Measurements from ENCODE around the gene SPATS1. TPM values are rescaled to one million over a fixed set of nuclear protein-coding genes. Genes with fewer than 3 reads are reported as not detected.
"Not testable (repeated sequence)": the region's sequence is repeated elsewhere in the genome, so short reads cannot be mapped to it uniquely, and the experiment has no call there.

SPATS1 gene
- total and polyA plus RNA-seq, 11 donors = not detected

DNA sequence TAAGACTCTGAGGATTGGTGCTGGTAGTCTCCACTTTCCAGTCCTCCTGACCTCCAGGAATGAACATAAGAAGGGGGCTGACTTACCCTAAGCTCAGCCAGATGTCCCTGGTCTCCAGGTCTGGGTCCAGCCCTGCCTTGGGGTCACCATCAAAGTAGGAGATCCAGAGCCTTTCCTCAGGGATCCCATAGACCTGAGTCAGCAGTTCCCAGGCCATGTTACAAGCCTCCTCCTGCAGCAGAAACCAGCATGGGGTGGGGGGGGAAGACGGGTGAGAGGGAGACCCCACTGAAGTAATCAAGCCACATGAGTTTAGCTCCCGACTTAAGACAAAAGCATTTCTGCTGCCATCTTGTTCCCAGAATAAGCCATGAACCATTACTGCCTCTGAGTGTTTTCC, 31.1 kb upstream of the SPATS1 start:
- no peak for TF ChIP-seq POLR2A (IDR thresholded peaks at IDR 0.05)
- Histone ChIP-seq H3K27me3 (no peaks in the 10 kb centered on the region), H3K36me3 (peaks cover 0 to 56% (median 46%) of the 10 kb centered on the region in 9 donors), H3K9me3 (no peaks in the 10 kb centered on the region), H3K27ac (no peak overlapping the region), H3K4me3 (no peak overlapping the region), H3K4me1 (peaks cover 0 to 36% (median 10%) of the 10 kb centered on the region in 12 donors)
- WGBS, 4 donors = 69 to 94% (median 90%) methylated on average over 2 of the region's 2 CpGs
- ATAC-seq (no peak), DNase-seq (no peak)
- intact Hi-C loops (cut with DNase I) = loop anchor here in 2 of 10 donors (5.0 to 10.0 kb wide), 2 partner anchors 44 to 207 kb away; partner anchors contain the start of gene NFKBIE (in 1 of the 2)

DNA sequence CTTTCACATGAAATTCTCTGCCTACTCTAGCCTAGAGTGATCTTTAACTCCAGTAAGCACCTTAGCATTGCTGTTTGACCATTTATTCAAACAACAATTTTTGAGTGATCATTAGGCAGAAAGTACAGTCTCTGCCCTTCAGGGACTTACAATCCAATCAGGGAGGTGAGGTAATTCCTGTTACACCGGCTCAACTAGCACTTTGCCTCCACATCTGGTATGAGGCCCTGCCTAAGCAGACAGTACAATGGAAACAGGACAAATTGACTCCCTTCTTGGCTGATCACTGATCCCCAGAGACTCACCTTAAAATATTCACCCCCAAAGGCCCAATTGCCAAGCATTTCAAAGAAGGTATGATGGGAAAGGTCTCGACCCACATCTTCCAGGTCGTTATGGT, 30.7 kb upstream of the SPATS1 start:
- WGBS, 4 donors = 69 to 80% (median 75%) methylated on average over 3 of the region's 3 CpGs
- Histone ChIP-seq H3K36me3 (peaks cover 0 to 51% (median 41%) of the 10 kb centered on the region in 9 donors), H3K27ac (no peak overlapping the region), H3K27me3 (no peaks in the 10 kb centered on the region), H3K9me3 (no peaks in the 10 kb centered on the region), H3K4me1 (peaks cover 0 to 36% (median 10%) of the 10 kb centered on the region in 12 donors), H3K4me3 (peak overlapping the region in 4 of 12 donors; percentile 86 to 100 (median 96))
- no peak for TF ChIP-seq POLR2A (IDR thresholded peaks at IDR 0.05)
- TF ChIP-seq, protein P1, sequence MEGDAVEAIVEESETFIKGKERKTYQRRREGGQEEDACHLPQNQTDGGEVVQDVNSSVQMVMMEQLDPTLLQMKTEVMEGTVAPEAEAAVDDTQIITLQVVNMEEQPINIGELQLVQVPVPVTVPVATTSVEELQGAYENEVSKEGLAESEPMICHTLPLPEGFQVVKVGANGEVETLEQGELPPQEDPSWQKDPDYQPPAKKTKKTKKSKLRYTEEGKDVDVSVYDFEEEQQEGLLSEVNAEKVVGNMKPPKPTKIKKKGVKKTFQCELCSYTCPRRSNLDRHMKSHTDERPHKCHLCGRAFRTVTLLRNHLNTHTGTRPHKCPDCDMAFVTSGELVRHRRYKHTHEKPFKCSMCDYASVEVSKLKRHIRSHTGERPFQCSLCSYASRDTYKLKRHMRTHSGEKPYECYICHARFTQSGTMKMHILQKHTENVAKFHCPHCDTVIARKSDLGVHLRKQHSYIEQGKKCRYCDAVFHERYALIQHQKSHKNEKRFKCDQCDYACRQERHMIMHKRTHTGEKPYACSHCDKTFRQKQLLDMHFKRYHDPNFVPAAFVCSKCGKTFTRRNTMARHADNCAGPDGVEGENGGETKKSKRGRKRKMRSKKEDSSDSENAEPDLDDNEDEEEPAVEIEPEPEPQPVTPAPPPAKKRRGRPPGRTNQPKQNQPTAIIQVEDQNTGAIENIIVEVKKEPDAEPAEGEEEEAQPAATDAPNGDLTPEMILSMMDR (IDR thresholded peaks at IDR 0.05) = no peak
- ATAC-seq (no peak), DNase-seq (no peak)
- intact Hi-C loops (cut with DNase I) = loop anchor here in 2 of 10 donors (2.0 to 10.0 kb wide), 3 partner anchors 44 to 207 kb away; partner anchors contain the start of genes CDC5L (in 1 of the 2) and NFKBIE (in 1 of the 2)

DNA sequence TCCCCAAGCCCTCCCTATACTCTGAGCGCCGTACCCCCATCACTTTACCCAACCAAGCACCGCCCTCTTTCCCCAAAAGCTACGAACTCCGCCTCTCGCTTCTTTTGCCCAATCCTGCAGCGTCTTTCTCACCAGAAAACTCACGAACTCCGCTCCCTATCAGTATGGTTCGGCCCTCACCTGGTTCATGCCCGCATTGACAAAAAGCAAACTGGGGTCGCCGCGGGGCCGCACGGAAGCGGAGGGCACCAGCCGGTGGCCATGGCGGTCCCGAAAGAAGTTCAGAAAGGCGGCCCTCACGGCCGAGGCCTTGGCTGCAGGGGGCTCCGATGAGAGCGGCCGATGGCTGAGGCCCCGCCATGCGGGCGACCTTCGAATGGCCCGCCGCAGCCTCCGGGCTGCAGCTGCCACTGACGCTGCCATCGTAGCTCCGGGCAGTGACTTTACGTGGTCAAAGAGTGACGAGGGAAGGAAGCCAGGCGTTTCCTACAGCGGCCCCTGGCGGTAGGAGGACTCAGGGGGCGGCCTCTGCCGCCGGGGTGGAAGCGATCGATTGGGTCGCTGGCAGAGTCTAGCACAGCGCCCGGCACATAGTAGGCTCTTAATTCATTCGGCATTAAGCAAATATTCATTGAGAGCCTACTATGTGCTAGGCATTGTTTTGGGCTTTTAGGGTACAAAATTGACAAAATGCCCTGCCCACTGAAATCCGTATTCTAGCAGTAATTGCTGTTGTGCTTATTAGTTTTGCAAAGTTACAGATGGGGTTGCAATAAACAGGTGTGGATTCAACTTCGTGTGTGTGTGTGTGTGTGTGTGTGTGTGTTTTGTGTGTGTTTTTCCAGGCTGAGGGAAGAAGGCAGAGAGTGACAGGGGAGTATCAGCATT, 29.3 kb upstream of the SPATS1 start, which contains the start of gene AARS2:
AARS2 (minus strand) TSS at position 447 of the 888 bp plus-strand sequence; CDS start at position 423, 24 bp downstream.
- TF ChIP-seq, protein P1 (IDR thresholded peaks at IDR 0.05) = peak; percentile 93 to 100 (median 98)
- peak in 1 of 2 donors; percentile 58 for TF ChIP-seq POLR2A (IDR thresholded peaks at IDR 0.05)
- H3K4me1 ChIP-seq = peaks cover 0 to 36% (median 10%) of the 10 kb centered on the region in 12 donors
- H3K4me3 ChIP-seq = peak within 1 kb of the TSS; percentile 60 to 100 (median 96)
- H3K36me3 ChIP-seq = peaks cover 0 to 38% (median 31%) of the 10 kb centered on the region in 9 donors
- 2 to 5% (median 3%) methylated on average over 34 to 52 of the region's 52 CpGs for WGBS, 4 donors
- H3K9me3 ChIP-seq = no peaks in the 10 kb centered on the region
- ATAC-seq (peak; percentile 80 to 93 (median 92)), DNase-seq (peak; percentile 87 to 94 (median 89))
- H3K27ac ChIP-seq = peak within 1 kb of the TSS; percentile 56 to 91 (median 80)
- H3K27me3 ChIP-seq = peaks cover 0 to 5% (median 0%) of the 10 kb centered on the region in 9 donors
- intact Hi-C loops (cut with DNase I) = loop anchor here in 2 of 10 donors (2.0 to 10.0 kb wide), 3 partner anchors 46 to 208 kb away; partner anchors contain the start of genes CDC5L (in 1 of the 2) and NFKBIE (in 1 of the 2)

DNA sequence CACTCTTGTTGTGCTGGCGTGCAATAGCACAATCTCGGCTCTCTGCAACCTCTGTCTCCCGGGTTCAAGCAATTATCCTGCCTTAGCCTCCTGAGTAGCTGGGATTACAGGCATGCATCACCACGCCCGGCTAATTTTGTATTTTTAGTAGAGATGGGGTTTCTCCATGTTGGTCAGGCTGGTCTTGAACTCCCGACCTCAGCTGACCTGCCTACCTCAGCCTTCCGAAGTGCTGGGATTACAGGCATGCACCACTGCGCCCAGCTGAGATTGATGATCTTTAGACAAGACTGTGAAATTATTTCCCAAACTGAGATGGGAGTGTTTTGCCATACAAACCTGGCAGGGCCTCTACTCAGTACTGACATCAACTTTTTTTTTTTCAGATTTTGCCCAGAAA, 27.8 kb upstream of the SPATS1 start:
- Histone ChIP-seq H3K4me1 (peaks cover 0 to 24% (median 10%) of the 10 kb centered on the region in 12 donors), H3K36me3 (peaks cover 0 to 22% (median 17%) of the 10 kb centered on the region in 9 donors), H3K27me3 (peaks cover 0 to 13% (median 0%) of the 10 kb centered on the region in 9 donors)
- H3K4me3 ChIP-seq, ATAC-seq, DNase-seq, H3K27ac ChIP-seq, H3K9me3 ChIP-seq: not testable (repeated sequence)
- intact Hi-C loops (cut with DNase I) = loop anchor here in 2 of 10 donors (5.0 to 10.0 kb wide), 2 partner anchors 47 to 210 kb away; partner anchors contain the start of gene NFKBIE (in 1 of the 2)
- WGBS, 4 donors = 91 to 95% (median 93%) methylated on average over 8 of the region's 8 CpGs

Measured in heart left ventricle (tissue), 16 donors.